Stimulated activated CD8-positive, alpha-beta memory T cell treated with anti-CD3 and anti-CD28 coated beads, Interleukin-15, amount 100 ng/mL, for 4 hours (primary cell): Measurements from ENCODE around the gene ADH7.
"Not testable (repeated sequence)": the region's sequence is repeated elsewhere in the genome, so short reads cannot be mapped to it uniquely, and the experiment has no call there.

Experiments
- DNase-seq, 2 donors: peaks; one replicate each; pipeline ENCODE4 v3.0.0-alpha.2; 2020; ENCODE audit warnings: low read depth in 2 of 2

Gene ADH7

DNA sequence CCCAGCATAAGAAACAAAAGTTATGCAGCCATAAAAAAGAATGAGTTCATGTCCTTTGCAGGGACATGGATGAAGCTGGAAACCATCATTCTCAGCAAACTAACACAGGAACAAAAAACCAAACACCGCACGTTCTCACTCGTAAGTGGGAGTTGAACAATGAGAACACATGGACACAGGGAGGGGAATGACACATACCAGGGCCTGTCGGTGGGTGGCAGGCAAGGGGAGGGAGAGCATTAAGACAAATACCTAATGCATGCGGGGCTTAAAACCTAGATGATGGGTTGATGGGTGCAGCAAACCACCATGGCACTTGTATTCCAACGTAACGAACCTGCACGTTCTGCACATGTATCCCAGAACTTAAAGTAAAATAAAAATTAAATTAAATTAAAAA lies 19.4 kb downstream of the ADH7 start:
- DNase-seq = not testable (repeated sequence)

DNA sequence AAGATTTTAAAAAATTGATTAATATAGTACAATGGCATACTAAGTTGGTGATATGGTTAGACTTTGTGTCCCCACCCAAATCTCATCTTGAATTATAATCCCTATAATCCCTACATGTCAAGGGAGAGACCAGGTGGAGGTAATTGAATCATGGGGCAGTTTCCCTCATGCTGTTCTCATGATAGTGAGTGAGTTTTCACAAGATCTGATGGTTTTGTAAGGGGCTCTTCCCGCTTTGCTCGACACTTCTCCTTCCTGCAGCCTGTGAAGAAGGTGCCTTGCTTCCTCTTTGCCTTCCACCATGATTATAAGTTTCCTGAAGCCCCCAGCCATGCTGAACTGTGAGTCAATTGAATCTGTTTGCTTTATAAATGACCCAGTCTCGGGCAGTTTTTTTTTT lies 20.2 kb downstream of the ADH7 start:
- not testable (repeated sequence) for DNase-seq

DNA sequence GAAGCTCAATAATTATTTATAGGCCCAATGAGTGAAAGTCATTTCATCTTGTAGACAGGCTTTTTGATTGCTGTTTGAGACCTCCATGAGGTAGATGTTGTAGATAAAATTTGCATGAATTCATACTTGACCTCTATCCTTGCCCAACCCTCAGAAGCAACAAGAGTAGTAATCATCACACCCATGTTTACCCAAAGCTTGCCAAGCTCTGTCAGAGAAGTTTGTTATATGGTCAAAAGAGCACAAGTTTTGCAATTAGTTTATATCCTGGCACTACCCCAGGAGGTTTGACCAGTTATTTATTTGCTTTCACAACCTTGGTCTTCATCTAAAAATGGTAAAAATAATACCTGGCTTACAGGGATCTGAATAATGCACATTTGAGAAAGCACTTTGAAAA lies 20.7 kb downstream of the ADH7 start:
- no peak for DNase-seq

DNA sequence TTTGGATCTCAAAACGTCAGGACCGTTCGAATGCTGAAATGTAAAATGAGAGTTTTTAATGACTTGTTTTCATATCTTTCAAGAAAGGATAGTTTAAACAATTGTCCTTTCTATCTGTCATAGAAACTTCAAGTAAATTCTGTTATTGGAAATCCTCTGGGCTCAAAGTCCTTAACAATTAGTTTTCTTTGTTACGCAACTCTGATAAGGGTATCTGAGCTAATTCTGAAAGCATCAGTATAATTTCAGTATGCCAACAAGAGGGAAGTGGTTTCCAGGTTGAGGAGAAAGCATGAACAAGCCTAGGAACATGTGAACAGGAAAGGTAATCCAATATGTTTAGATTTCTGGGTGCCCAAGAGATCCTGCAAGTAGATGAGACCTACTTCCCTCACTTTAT lies 22.0 kb downstream of the ADH7 start:
- no peak for DNase-seq

DNA sequence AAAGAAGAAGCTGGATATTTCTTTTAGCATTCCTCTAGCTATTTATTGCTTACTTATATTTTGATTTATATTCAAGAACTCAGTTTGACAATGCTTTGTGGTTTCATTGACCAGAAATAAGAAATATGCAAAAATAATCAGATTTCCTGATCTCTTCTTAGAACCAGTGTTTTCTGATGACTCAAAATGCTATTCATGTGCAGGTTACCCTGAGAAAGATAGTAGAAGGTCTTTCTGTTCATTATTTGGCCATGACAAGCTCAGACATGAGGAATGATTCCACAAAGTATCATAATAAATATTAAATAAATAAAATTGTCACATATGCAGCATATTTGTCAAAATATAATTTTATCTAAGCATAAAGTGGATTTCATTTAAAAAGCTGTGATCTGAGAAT lies 24.1 kb downstream of the ADH7 start:
- no peak for DNase-seq

DNA sequence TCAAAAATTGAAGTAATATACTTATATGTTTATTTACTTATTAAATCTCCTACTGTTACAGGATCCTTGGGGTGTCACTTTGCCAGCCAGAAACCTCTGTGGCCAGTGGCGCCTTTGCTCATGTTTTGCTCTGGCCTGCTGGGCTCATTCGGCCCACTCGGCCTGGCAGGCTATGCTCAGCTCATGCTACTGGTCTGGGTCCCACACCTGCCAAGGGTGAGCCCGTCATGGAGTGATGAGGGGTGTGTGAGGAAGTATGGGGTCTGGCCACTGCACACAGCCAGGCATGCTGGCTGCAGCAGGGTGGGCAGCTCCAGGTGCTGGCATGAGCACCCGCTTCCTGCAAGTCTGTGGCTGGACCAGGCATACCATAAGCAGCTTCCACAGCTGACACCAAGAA lies 25.1 kb downstream of the ADH7 start:
- DNase-seq = no peak

DNA sequence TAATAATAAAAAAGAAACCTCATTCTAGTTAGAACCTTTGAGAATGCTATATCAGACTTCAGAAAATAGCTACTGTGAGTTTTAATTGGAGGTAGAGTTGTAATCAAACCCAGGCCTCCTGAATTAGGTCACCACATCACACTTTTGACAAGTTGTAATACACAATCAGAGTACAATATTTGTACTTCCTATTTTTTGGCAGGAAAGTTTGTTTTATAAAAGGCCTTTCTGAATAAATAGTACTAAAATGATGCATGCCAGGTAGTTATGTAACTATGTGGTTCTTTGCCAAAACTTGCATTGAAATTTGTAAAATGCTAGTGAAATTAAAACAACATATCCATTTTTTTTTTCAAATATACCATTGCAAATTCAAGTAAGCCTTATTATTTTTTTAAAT lies 26.8 kb downstream of the ADH7 start:
- DNase-seq = no peak

DNA sequence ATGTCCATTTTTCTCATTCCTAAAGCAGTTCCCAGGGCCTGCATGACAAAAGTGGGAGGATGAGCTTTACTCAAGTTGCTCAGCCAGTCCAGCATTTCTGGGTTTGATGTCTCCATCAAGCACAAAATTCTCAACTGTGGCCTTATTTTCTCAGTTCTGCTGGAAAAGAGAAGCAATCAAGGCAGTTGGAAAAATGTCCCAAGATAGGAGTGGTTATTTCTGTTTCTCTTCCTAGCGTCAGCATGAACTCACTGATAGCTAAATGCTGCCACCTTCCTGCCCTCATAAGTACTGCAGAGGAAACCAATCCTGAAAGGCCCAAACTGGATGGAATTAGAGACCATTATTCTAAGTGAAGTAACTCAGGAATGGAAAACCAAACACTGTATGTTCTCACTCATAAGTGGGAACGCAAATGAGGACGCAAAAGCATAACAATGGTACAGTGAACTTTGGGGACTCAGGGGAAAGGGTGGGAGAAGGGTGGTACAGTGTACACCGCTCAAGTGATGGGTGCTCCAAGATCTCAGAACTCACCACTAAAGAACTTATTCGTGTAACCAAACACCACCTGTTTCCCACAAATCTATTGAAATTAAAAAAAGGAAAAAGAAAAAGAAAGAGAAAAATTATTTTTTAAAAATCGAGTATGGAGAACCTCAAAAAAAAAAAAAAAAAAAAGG lies 29.6 kb downstream of the ADH7 start:
- DNase-seq = peak in 1 of 2 donors; percentile 15

DNA sequence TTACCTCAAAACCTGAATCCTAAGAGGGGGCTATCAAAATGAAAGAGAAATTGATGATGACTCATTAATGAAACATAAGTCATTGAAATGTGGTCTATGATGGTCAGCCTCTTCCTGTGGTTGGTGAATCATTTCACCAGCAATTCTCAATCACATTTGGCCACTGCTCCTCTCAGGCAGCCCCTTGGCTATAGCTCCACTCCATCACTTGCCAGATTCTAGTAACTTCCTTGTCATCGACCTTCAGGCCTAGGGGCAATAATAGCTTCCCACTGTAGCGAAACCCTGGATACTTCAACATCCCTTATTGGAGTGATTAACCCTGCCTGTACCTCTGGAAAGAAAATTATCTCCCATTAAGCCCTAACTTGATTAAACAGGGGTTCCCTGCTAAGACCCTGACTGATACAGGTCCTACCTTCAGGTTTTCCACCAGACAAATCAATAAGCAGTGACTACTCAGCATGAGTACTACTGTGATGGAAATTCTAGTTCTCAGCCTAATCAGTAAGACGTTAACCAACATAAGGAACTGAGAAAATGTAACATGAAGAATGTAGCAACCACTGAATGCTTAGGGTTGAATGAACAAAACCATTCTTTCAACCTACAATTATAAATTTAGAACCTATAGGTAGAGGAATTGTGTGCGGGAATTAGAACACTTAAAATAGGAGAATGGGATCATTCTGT lies 30.4 kb downstream of the ADH7 start:
- DNase-seq = no peak

DNA sequence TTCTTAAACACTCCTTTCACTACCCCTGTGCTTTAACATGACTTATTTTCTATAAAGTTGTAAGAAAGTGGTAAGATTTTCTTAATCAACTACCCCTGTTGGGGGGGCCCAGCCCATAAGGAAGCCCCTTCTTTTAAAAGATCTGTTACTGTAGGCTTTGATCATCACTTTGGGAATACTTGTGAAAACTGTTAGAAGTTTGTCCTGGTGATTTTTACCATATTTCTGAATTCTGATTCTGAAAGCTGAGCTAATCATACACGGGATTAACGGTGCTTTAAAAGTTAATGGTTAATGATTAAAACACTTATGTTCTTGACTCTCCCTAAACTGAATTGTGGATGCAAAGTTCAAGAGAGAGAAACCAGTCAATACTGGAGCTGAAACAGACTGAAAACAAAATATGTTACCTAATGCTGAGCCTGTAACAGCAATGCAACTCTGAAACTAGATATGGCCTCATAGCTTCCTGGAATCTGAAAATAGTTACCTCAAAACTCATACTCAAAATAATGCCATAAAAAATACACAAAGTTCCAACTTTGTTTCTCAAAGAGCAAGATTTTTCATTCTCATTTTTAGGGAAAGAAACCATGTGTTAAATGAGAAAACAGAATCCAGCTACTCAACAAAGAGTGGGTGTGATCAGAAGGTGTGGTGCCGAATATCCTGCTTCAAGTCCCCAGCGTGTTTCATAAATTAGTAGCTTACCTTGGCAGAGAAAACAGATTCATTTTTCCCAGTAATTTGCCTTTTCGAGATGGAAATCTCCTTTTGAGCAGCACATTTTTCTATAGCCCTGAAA lies 31.6 kb downstream of the ADH7 start:
- DNase-seq = no peak

DNA sequence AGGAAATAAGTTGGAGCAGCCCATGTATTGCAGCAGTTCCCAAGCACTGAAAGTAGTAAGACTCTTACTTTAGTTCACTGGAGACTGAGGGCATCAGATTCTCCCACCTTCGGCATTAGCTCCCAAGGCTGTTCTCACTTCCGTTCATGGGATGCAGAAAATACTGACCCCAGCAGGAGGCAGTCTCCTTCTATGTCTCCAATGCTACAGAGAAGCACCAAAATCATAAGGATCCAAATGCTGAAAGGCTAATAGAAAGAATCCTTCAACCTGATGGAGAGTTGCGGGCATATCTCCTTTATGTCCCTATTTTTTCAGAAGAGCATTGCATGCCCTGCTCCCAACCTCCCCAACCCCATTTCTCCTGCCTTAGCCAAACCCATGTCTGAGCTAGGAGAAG lies 32.4 kb downstream of the ADH7 start:
- DNase-seq = no peak

DNA sequence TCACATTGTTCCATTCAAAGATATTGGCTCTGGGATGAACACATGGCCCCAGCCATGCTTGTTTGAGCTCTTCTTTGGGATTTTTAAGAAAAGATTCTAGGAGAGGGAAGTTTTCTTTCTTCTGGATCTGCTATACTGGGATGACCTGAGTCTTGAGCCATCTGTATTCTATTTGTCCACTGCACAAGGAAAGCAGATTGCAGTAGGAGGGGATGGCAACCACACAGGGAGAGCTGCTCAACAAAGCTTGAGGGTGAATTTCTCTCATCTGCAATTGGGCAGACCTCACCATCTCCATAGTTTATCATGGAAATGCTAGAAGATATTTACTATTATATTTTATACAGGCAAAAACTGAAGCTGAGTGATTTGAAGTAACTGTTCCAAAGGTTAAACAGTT lies 34.3 kb downstream of the ADH7 start:
- DNase-seq = no peak

DNA sequence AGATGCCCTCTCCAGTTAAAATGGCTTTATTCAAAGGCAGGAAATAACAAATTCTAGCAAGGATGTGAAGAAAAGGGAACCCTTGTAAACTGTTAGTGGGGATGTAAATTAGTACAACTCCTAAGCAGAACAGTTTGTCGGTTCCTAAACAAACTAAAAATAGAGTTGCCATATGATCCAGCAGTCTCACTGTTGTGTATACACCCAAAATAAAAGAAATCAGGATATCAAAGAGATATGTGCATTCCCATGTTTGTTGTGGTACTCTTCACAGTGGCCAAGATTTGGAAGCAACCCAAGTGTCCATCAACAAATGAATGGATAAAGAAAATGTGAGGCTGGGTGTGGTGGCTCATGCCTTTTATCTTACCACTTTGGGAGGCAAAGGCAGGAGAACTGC lies 36.1 kb downstream of the ADH7 start:
- DNase-seq = no peak

DNA sequence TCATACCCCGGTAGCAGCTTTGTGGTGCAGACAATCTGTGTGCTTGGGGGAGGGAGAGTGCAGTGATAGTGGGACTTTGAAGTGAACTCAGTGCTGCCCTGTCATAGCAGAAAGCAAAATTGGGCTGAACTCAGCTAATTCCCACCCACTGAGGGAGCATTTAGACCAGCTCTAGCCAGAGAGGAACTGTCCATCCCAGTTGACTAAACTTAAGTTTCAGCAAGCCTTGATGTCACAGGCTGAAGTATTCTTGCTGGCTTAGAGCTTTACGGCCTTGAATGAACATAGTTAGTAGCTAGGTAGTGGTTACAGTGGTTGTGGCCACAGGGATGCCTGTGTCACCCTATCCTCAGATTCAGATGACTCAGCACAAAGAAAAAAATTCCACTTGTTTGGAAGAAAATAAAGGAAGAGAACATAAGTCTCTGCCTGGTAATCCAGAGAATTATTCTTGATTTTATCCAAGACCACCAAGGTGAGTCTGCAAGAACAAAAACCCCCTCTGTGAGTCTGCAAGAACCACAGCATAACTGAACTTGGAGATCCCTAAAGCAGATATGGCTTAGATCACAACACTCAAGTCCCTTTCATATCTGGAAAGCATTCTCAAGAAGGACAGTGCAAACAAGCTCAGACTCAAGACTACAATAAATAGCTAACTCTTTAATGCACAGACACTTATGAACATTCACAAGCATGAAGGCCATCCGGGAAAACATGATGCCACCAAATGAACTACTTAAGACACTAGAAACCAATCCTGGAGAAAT lies 39.4 kb downstream of the ADH7 start:
- DNase-seq = no peak

DNA sequence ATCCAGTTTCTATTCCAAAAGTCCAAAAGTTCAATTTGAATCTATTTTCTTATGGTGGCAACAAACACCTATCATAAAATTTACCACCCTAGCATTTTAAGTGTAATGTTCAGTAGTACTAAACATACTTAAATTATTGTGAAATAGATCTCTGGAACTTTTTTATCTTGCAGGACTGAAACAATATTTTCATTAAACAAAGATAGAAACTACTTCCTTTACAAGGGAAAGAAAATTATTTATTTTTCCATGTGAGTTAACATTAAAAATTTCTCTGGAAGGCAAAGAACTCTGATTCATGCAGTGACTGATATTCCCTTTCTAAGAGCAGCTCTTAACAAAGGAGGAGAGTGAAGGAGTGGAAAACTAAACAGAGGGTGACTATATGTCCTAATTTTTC lies 40.2 kb downstream of the ADH7 start:
- no peak for DNase-seq

DNA sequence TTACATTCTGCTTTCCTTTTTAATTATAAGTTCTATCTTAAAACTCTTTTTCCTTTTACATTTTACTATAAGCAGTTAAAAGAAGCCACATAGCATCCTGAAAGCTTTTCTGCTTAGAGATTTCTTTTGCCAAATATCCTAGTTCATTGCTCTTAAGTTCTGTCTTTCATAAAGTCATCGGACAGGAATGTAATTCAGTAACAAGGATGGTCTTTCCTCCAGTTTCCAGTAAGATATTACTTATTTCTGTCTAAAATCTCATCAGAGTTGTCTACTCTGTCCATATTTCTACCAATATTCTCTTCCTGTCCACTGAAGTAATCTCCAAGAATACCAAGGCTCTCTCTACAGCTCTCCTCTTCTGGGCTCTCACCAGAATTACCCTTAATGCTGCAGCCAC lies 45.1 kb downstream of the ADH7 start:
- DNase-seq = no peak

DNA sequence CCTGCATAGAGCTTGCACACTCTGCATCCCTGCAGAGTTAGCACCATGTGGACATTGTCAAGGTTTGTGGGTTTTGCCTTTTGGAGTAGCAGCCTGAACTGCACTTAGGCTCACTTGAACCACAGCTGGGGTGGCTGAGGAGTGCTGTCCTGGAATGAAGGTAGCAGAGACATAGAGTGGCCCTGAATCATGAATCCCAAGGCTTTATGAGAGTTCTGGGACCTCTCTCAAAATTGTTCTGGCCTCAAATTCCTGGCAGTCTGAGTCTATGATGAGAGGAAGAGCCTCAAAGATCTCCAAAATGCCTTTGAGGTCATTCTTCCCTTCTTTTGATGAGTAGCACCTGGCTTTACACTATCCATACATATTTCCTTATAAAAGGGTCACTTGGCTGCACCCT lies 45.5 kb downstream of the ADH7 start:
- no peak for DNase-seq

DNA sequence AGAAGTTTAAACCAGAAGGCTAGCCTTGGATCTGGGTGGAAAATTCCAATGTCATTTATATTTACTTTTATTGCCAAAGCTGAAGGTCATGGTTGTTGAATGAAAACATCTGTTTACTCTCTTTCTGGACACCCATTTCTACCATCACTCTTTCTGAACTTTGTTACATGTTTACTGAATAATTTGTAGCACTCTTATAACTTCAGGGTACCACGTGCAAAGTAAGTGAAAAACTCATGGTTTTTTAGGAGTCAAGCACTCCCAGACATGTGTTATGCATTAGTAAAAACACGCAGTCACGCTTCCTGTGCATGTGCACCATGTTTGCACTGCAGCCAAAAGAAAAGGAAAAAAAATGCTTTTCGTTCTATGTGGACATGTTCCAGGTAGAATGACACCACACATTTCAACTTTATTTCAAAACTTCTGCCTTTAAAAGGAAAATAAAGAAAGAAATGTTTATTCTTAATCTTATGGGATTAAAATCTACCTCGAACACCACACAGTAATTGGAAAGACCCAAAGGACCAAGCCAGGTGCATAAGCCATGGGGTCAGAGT lies 51.2 kb downstream of the ADH7 start:
- no peak for DNase-seq

DNA sequence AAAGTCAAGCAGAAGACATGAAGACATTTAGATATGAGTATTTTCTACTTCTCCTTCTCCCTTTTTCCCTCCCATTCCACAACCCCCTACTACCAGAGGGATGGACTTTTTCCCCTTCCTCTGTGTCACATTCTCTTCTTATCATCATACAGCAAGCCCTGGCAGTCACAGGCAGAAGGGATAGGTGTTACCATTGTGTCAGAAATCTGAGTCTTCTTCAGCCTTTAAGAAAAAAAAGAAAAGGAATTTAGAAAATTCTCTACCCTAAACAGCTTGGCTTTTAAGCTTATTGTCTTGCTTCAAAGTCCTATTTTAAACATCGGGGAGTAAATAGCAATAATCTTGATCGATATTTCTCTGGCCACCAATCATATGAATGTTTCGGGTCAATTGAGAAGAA lies 51.7 kb downstream of the ADH7 start:
- DNase-seq = no peak

DNA sequence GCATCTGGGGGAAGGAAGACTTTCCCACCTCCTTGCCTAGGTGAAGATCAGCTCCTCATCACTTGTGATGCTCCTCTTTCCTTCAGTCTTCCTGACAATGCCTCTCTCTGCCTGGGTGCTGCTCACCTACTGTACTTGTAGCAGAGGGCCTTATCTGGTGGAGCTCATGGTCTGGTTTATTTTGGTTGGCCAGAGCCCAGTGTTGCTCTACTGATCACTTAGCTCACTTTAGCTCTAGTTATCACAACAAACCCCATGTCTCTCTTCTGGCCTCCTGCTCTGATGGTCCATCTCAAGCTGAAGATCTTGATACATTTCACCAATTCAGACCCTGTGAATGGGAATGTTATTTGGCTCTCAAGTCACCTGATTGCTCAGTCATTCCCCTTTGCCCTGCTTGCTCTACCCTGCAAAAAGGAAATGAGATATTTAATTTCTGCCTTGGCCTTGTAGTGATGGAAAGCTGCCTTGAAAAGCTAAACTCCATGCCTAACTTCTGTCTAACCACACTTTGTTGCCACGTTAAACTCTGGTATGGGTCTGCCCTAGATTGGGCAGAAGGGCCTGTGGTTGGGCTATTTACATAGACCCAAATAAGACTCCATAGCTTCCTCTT lies 52.3 kb downstream of the ADH7 start:
- DNase-seq = no peak

DNA sequence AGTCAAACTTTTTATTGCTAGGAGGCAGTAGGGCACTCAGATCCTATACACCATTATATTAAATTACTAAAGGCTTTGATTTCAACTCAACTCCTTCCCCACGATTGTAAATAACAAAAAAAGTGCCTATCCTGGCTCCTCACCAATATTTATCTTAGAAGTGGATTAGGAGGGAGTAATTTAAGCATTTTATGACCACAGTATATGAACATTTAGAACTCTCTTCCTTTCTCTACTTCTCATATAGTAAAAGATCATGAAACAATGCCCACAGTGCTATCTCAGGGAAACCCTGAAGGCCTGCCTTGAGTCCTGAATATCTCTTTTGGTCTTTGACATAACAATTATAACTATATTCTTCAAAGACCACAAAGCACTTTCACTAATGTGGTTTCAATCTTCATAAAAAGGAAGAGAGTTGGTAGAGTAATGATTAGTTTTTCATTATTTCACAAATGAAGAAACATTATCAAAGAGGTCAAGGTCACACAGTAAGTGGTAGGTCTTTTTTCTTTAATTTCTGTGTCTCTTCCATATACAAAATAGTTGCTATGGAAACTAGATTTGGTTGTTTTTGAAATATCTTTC lies 53.5 kb downstream of the ADH7 start:
- DNase-seq = no peak
